ENCODE measurements around the gene DENND6B. TPM values are rescaled to one million over a fixed set of nuclear protein-coding genes. Genes with fewer than 3 reads are reported as not detected.

DENND6B gene
- total RNA-seq, 1 experiment from 2014 or later = 11.0 TPM

DNA sequence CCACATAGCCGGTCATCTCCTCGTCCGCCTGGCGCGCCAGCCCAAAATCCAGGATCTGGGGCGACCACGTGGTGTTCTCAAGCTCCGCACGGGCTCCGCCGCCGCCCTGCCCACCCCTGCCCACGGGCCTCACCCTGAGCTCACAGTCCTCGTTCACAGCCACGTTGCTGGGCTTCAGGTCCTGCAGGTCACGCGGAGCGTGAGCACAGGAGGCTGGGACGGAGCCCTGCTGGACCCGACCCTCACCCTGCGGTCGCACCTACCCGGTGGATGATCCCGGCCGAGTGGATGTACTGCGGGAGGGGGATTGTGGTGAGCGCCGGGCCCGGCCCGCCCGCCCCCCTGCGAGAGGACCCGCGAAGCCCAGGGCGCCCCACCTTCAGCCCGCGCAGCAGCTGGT, 59.8 kb downstream of the DENND6B start:
- no peak overlapping the region for H2AFZ ChIP-seq (ENCODE audit: low read depth, low read length, poor library complexity, severe bottlenecking)
- no peaks in the 10 kb centered on the region for H3K36me3 ChIP-seq (ENCODE audit: control insufficient read depth in 1 of 2, insufficient read depth in 2 of 2, low read length in 2 of 2)
- RAD21 ChIA-PET (ENCODE audit: low non-redundant PET in 1 of 2, low total read pairs in 2 of 2, uncharacterized antibody in 2 of 2, unreplicated experiment in 2 of 2) = no interaction called here
- intact Hi-C loops (cut with micrococcal nuclease) = no loop called here
- H3K9me2 ChIP-seq (ENCODE audit: insufficient read depth) = no peaks in the 10 kb centered on the region
- no peak overlapping the region for H3K4me2 ChIP-seq (ENCODE audit: low read length)
- ATAC-seq (no peak), DNase-seq (ENCODE audit: low read depth, low spot score) (no peak)
- TF ChIP-seq FOSL1 (IDR thresholded peaks at IDR 0.05; ENCODE audit: low read depth) (no peak), POLR2A (IDR thresholded peaks at IDR 0.05; ENCODE audit: borderline replicate concordance, extremely low read depth, insufficient read depth, insufficient read length) (no peak), YY1 (IDR thresholded peaks at IDR 0.05; ENCODE audit: extremely low read depth, insufficient replicate concordance, low read depth, low read length) (no peak), TCF7L2 (IDR thresholded peaks at IDR 0.05; ENCODE audit: borderline replicate concordance, extremely low read depth, insufficient read depth, insufficient read length) (no peak), EZH2phosphoT487 (IDR thresholded peaks at IDR 0.05; ENCODE audit: borderline replicate concordance) (no peak), POLR2AphosphoS5 (IDR thresholded peaks at IDR 0.05; ENCODE audit: low read depth, low read length) (no peak), CBX3 (IDR thresholded peaks at IDR 0.05; ENCODE audit: low read depth) (no peak), SRF (IDR thresholded peaks at IDR 0.05; ENCODE audit: low read depth) (no peak), RAD21 (IDR thresholded peaks at IDR 0.05; ENCODE audit: low read depth) (no peak), EZH2 (IDR thresholded peaks at IDR 0.05) (no peak), SP1 (IDR thresholded peaks at IDR 0.05; ENCODE audit: low read depth) (no peak), ZNF274 (IDR thresholded peaks at IDR 0.05; ENCODE audit: low read depth, low read length) (no peak), ELF1 (IDR thresholded peaks at IDR 0.05; ENCODE audit: borderline replicate concordance, low read depth) (no peak), ZFX (IDR thresholded peaks at IDR 0.05) (no peak)
- TF ChIP-seq, protein P1, sequence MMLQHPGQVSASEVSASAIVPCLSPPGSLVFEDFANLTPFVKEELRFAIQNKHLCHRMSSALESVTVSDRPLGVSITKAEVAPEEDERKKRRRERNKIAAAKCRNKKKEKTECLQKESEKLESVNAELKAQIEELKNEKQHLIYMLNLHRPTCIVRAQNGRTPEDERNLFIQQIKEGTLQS (IDR thresholded peaks at IDR 0.05) = no peak
- TF ChIP-seq, protein P2, sequence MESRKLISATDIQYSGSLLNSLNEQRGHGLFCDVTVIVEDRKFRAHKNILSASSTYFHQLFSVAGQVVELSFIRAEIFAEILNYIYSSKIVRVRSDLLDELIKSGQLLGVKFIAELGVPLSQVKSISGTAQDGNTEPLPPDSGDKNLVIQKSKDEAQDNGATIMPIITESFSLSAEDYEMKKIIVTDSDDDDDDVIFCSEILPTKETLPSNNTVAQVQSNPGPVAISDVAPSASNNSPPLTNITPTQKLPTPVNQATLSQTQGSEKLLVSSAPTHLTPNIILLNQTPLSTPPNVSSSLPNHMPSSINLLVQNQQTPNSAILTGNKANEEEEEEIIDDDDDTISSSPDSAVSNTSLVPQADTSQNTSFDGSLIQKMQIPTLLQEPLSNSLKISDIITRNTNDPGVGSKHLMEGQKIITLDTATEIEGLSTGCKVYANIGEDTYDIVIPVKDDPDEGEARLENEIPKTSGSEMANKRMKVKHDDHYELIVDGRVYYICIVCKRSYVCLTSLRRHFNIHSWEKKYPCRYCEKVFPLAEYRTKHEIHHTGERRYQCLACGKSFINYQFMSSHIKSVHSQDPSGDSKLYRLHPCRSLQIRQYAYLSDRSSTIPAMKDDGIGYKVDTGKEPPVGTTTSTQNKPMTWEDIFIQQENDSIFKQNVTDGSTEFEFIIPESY (IDR thresholded peaks at IDR 0.05; ENCODE audit: extremely low read depth, insufficient replicate concordance, low read length) = no peak
- TF ChIP-seq, protein P3, sequence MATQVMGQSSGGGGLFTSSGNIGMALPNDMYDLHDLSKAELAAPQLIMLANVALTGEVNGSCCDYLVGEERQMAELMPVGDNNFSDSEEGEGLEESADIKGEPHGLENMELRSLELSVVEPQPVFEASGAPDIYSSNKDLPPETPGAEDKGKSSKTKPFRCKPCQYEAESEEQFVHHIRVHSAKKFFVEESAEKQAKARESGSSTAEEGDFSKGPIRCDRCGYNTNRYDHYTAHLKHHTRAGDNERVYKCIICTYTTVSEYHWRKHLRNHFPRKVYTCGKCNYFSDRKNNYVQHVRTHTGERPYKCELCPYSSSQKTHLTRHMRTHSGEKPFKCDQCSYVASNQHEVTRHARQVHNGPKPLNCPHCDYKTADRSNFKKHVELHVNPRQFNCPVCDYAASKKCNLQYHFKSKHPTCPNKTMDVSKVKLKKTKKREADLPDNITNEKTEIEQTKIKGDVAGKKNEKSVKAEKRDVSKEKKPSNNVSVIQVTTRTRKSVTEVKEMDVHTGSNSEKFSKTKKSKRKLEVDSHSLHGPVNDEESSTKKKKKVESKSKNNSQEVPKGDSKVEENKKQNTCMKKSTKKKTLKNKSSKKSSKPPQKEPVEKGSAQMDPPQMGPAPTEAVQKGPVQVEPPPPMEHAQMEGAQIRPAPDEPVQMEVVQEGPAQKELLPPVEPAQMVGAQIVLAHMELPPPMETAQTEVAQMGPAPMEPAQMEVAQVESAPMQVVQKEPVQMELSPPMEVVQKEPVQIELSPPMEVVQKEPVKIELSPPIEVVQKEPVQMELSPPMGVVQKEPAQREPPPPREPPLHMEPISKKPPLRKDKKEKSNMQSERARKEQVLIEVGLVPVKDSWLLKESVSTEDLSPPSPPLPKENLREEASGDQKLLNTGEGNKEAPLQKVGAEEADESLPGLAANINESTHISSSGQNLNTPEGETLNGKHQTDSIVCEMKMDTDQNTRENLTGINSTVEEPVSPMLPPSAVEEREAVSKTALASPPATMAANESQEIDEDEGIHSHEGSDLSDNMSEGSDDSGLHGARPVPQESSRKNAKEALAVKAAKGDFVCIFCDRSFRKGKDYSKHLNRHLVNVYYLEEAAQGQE (IDR thresholded peaks at IDR 0.05; ENCODE audit: low read depth) = no peak
- TF ChIP-seq, protein P4, sequence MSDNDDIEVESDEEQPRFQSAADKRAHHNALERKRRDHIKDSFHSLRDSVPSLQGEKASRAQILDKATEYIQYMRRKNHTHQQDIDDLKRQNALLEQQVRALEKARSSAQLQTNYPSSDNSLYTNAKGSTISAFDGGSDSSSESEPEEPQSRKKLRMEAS (IDR thresholded peaks at IDR 0.05) = no peak
- TF ChIP-seq, protein P5, sequence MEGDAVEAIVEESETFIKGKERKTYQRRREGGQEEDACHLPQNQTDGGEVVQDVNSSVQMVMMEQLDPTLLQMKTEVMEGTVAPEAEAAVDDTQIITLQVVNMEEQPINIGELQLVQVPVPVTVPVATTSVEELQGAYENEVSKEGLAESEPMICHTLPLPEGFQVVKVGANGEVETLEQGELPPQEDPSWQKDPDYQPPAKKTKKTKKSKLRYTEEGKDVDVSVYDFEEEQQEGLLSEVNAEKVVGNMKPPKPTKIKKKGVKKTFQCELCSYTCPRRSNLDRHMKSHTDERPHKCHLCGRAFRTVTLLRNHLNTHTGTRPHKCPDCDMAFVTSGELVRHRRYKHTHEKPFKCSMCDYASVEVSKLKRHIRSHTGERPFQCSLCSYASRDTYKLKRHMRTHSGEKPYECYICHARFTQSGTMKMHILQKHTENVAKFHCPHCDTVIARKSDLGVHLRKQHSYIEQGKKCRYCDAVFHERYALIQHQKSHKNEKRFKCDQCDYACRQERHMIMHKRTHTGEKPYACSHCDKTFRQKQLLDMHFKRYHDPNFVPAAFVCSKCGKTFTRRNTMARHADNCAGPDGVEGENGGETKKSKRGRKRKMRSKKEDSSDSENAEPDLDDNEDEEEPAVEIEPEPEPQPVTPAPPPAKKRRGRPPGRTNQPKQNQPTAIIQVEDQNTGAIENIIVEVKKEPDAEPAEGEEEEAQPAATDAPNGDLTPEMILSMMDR (IDR thresholded peaks at IDR 0.05 in 2 of 3, conservative IDR thresholded peaks at IDR 0.05 in 1 of 3; ENCODE audit: borderline replicate concordance in 1 of 3, insufficient read depth in 1 of 3, low read depth in 2 of 3, low read length in 2 of 3) = no peak
- no peak overlapping the region for H3K4me3 ChIP-seq (replicated peaks in 1 of 2; ENCODE audit: low read depth in 1 of 2, low read length in 2 of 2)
- peaks cover 40 to 50% of the 10 kb centered on the region in 2 experiments for H3K4me1 ChIP-seq (ENCODE audit: control insufficient read depth in 1 of 2, insufficient read depth in 2 of 2, low read length in 2 of 2)
- no peaks in the 10 kb centered on the region for H3K27me3 ChIP-seq (ENCODE audit: insufficient read depth, low read length)
- H3K9me3 ChIP-seq (ENCODE audit: control insufficient read depth in 1 of 2, insufficient read depth in 1 of 2, low read depth in 1 of 2, low read length in 2 of 2) = no peaks in the 10 kb centered on the region
- H4K20me1 ChIP-seq (ENCODE audit: insufficient read depth) = no peaks in the 10 kb centered on the region
- no peak overlapping the region for H3K27ac ChIP-seq (ENCODE audit: low read depth, low read length)
- BruUV-seq (replicated peaks) = no TSS peak
- H3K79me2 ChIP-seq (ENCODE audit: insufficient read depth, low read length) = no peaks in the 10 kb centered on the region
- H3K9ac ChIP-seq (ENCODE audit: low read length) = no peak overlapping the region
- CTCF ChIA-PET = no interaction called here
- POLR2A ChIA-PET = no interaction called here
